Activated CD4-positive, alpha-beta T cell treated with anti-CD3 and anti-CD28 coated beads, Interleukin-2, amount 50 U/mL, for 4 hours (primary cell): ENCODE measurements around the gene MLLT3.
A peak's percentile ranks its signal among the peaks of the same experiment; 100 is the strongest.

Source experiments
- DNase-seq, 2 experiments: peaks; one replicate each; pipeline ENCODE4 v3.0.0-alpha.2; 2020

MLLT3 gene

GRCh38 chr9:20624201-20625002 is 2.1 kb upstream of the MLLT3 start:
- peak in 1 of 2 experiments; percentile 20 for DNase-seq

GRCh38 chr9:20623748-20624124 is 1.4 kb upstream of the MLLT3 start:
- DNase-seq, result no peak

- DNase-seq, result peak; percentile 62 to 63
Measured at GRCh38 chr9:20623021-20623747, 885 bp upstream of the MLLT3 start.

- peak; percentile 79 to 81 for DNase-seq
Measured at GRCh38 chr9:20621471-20622329, 599 bp downstream of the MLLT3 start.

- DNase-seq, result peak; percentile 60 to 67
Measured at GRCh38 chr9:20620650-20621470, 1.4 kb downstream of the MLLT3 start.

GRCh38 chr9:20619487-20620200 is 2.7 kb downstream of the MLLT3 start:
- no peak for DNase-seq

- DNase-seq, result no peak
Measured at GRCh38 chr9:20618361-20618802, 3.9 kb downstream of the MLLT3 start.

GRCh38 chr9:20616808-20617207 is 5.5 kb downstream of the MLLT3 start:
- no peak for DNase-seq

GRCh38 chr9:20614602-20615216 is 7.6 kb downstream of the MLLT3 start:
- DNase-seq, result no peak

GRCh38 chr9:20611691-20612287 is 10.5 kb downstream of the MLLT3 start:
- no peak for DNase-seq

GRCh38 chr9:20610591-20610990 is 11.7 kb downstream of the MLLT3 start:
- no peak for DNase-seq

- DNase-seq, result no peak
Measured at GRCh38 chr9:20608582-20608981, 13.7 kb downstream of the MLLT3 start.

- no peak for DNase-seq
Measured at GRCh38 chr9:20606652-20607051, 15.6 kb downstream of the MLLT3 start.

GRCh38 chr9:20604562-20604961 is 17.7 kb downstream of the MLLT3 start:
- DNase-seq, result no peak

- DNase-seq, result no peak
Measured at GRCh38 chr9:20603524-20604268, 18.6 kb downstream of the MLLT3 start.

GRCh38 chr9:20601292-20601691 is 21.0 kb downstream of the MLLT3 start:
- no peak for DNase-seq

GRCh38 chr9:20599195-20599594 is 23.1 kb downstream of the MLLT3 start:
- no peak for DNase-seq

GRCh38 chr9:20598367-20598766 is 23.9 kb downstream of the MLLT3 start:
- no peak for DNase-seq

- DNase-seq, result no peak
Measured at GRCh38 chr9:20597862-20598261, 24.4 kb downstream of the MLLT3 start.

GRCh38 chr9:20594608-20595007 is 27.7 kb downstream of the MLLT3 start:
- no peak for DNase-seq
